Tongue (tissue), 2 donors: Measurements from ENCODE around the gene MYO10. TPM values are rescaled to one million over a fixed set of nuclear protein-coding genes. Genes with fewer than 3 reads are reported as not detected.
"Not testable (repeated sequence)": the region's sequence is repeated elsewhere in the genome, so short reads cannot be mapped to it uniquely, and the experiment has no call there.

Experiments used
- DNase-seq: peaks from one replicate; pipeline ENCODE4 v3.0.0-alpha.2; 2015
- total RNA-seq: library from RNA; depleted of rRNA; stranded (reverse); fragments of >200 nt; gene quantifications from one replicate; pipeline ENCODE4 v1.2.3, GENCODE V29; 2014

MYO10 gene
- total RNA-seq, 1 donor from 2014 or later = 27.1 TPM

- DNase-seq = no peak
These were observed 73.3 kb downstream of the MYO10 start for GRCh38 chr5:16862777-16863176.

GRCh38 chr5:16859346-16859745 is 76.7 kb downstream of the MYO10 start:
- no peak for DNase-seq

- DNase-seq = peak; percentile 63
These were observed 77.9 kb downstream of the MYO10 start for GRCh38 chr5:16858151-16858550.

GRCh38 chr5:16857635-16858034 is 78.5 kb downstream of the MYO10 start:
- DNase-seq = no peak

DNA sequence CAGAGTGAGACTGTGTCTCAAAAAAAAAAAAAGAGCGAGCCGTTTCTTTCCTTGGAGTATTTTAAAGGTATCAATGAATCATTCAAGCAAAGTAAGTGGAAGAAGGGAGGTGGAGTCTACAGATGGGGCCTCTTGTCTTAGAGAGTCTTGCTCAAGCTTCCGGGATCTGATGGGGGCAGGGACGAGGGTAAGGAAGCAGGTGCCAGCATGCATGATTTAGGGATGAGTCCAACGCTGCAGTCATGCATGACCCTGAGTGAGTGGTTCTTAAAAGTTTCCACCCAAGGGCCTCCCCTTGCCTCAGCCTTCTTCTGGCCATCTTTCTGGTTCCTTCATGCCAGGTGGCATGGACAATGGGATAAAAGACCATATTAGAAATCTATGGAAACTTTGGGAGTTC is 79.6 kb downstream of the MYO10 start:
- no peak for DNase-seq

DNA sequence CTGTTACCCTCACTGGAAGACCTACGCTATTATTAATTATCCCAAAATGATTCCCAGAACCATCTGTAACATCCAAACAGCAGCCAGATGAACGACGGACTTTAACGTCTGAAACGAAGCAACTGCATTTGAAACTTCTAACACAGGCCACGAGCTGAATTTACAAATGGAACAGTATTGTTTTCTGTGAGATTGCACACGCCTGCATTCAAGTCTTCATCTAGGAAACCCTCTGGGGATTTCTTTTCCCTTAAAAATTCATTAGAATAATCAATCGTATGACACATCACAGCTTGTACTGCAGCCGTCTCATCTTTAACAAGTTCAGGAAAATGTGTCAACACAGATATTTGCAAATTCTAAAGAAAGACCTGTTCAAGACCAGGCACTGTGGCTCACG is 80.2 kb downstream of the MYO10 start:
- DNase-seq = no peak

GRCh38 chr5:16855485-16855884 is 80.6 kb downstream of the MYO10 start:
- DNase-seq = peak; percentile 81

DNA sequence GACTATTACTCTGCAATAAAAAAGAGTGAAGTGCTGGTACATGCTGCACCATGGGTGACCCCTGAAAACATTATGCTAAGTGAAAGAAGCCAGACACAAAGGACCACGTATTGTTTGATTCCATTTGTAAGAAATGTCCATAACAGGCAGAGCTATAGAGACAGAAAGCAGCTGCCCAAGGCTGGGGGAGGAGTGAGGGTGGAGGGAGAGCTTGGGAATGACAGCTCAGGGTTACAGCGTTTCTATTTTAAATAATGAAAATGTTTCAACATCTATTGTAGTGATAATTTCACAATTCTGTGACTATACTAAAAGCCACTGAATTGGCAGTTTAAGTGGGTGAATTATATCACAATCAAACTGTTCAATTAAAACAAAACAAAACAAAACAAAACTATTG is 81.7 kb downstream of the MYO10 start:
- DNase-seq = peak; percentile 43

DNA sequence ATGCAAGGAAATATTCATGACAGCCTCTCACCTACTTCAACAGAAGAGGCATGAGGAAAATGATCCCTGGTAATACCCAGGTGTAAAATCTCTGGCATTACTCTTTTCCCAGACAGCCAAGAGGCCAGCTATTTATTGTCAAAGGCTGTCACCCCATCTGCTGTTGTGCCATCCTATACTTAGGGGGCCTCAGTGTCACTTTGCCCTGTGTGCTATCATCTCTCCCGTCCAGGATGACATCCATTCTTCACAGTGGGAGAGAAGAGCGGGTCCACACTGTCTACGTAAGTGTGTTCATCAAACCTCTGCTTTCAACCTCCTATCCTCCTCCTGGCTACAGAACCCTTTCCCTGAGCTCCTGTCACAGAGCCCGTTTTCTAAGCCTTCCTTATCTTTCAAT is 82.6 kb downstream of the MYO10 start:
- peak; percentile 17 for DNase-seq

DNA sequence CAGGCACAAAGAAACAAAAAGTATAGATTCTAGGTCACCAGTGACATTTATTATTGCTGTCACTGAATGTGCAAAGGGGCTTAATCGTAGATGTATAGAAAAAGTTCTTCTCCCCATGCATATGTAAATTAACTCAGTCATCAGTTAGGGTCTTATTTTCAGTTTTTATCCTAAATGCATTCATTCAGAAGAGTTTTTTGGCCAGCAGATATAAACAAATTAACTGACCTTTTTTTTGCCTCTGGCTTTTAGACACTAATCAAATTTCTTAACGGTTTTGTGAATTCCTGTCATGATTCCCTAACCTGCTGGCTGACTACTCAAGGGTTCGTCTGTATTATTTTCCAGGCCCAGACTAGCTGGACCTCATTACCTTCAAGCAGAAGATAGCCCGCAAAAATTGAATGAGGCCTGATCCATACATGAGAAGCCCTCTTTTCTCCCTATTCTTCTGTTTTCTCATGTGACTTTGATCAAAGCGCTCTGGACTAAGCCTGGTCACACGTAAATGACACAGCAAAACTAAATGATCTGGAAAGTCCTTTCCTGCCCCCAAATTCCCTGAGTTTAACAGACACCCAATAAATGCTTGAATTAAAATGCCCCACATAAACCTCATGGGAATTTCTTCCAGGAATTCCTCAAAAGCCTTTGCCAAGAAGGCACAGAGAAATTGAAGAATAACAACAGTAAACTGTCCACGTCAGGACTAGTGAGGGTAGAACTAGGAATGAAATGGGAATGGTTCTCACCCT is 83.7 kb downstream of the MYO10 start:
- peak; percentile 10 for DNase-seq

- no peak for DNase-seq
These were observed 86.3 kb downstream of the MYO10 start for GRCh38 chr5:16849775-16850174.

- DNase-seq = no peak
These were observed 86.9 kb downstream of the MYO10 start for GRCh38 chr5:16849181-16849580.

DNA sequence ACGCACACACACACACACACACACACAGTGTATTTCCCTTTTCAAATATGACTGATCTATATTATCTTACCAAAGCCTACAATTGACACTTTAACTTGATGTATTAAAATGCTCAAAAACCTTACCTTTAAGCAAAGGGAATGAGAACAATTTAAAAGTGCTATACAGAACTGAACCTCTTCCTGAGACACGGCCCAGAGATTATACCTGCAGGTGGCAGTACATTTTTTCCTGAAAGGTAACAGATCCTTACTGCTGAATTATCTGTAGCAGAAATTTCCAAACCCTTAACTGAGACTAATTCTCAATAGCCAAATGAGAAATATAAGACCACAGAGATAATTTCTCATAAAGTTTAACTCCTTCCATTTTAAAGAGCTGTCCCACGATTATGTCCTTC is 91.1 kb downstream of the MYO10 start:
- DNase-seq = no peak

GRCh38 chr5:16842896-16843295 is 93.2 kb downstream of the MYO10 start:
- DNase-seq = peak; percentile 57

- no peak for DNase-seq
These were observed 94.7 kb downstream of the MYO10 start for GRCh38 chr5:16841416-16841815.

DNA sequence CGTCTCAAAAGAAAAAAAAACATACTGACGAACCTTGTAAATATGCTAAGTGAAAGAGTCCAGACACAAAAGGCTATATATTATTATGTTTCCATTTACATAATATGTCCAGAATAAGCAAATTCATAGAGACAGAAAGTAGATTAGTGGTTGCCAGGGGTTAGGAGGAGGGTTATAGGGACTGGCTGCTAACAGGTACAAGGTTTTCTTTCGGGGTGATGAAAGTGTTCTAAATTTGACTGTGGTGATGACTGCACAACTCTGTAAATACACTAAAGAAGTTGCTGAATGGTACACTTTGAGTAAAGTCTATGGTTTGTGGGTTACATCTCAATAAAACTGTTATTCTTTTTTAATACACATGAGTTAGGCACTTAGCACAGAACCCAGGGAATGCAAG is 98.8 kb downstream of the MYO10 start:
- no peak for DNase-seq

DNA sequence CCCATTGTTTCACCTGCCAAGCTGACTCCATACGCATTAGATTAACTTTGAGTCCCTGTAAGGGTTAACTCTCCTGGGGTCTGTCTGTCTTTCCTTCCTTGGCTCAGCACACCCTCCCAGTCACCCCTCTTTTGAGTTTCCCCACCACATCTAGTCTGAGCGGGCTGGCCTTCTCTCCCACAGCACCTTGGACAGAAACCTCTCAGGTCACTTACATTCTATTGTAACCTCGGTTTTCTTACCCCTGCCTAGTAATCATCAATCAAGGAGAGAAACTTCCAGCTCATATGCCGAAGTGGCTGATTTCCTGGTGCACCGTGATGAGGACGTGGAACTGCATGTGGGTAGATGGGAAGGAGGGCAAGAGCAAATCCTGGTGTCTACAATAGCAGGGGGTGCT is 102.1 kb downstream of the MYO10 start:
- DNase-seq = no peak

DNA sequence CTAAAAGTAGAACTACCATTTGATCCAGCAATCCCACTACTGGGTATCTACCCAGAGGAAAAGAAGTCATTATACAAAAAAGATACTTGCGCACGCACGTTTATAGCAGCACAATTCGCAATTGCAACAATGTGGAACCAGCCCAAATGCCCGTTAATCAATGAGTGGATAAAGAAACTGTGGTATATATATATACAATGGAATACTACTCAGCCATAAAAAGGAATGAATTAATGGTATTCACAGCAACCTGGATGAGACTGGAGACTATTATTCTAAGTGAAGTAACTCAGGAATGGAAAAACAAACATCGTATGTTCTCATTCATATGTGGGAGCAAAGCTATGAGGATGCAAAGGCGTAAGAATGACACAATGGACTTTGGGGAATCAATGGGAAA is 104.8 kb downstream of the MYO10 start:
- not testable (repeated sequence) for DNase-seq

- no peak for DNase-seq
These were observed 108.3 kb downstream of the MYO10 start for GRCh38 chr5:16827755-16828154.

DNA sequence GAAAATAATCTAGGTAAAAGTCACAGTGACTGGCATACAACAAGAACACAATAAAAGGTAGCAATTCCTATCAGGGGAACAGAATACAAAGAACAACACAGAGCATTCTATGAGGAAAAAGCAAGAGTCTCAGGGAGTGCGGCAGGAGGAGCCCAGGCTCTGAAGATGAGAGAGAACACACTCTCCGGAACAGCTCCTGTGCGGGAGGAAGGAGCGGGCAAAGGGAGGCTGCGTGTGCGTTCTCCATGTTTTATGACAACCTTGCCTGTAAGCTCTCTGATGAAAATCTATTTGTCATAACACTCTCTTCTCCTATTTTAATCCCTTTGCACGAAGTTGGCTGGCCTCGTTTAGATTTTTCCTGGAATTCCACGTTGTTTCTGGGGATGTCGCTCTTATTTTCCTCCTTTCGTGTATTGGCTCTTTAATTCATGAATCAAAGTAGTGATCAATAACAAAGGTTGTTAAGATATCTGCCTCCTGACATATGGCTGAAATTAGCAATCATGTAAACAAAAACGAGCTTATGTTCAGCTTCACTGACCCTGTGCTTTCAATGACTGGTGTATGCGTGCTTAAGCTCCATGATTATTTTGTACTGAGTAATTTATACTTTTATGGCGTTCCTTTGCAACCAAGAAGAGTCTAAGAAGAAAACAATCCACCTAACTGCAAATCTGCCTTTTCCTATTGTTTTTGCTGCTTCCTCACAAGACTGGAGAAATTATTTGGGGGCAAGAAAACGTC is 109.5 kb downstream of the MYO10 start:
- peak; percentile 27 for DNase-seq

- DNase-seq = peak; percentile 74
These were observed 116.4 kb downstream of the MYO10 start for GRCh38 chr5:16819522-16820167.

GRCh38 chr5:16815432-16815831 is 120.7 kb downstream of the MYO10 start:
- DNase-seq = no peak

DNA sequence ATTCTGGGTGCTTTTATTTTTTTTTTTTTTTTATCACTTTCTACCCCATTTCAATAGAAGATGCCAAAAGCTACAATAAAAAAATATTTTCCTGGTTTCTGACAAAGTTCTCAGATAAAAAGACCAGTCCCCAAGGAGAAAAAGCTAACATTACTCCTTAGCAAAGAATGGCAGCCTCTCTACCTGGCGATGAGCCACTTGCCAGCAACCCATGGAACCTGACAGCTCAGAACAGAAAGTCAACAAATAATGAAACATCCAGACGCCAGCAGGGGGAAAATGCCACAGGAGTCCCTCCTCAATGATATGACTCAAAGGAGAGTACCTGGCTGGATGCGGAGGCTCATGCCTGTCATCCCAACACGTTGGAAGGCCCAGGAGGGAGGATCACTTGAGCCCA is 123.2 kb downstream of the MYO10 start:
- no peak for DNase-seq
